Activated CD8-positive, alpha-beta memory T cell treated with anti-CD3 and anti-CD28 coated beads, Interleukin-2, amount 50 U/mL, for 24 hours (primary cell): ENCODE data around the gene JCAD.

Experiments used
- DNase-seq: peaks from one replicate; pipeline ENCODE4 v3.0.0-alpha.2; 2020; ENCODE audit errors: extremely low read depth

JCAD gene

DNA sequence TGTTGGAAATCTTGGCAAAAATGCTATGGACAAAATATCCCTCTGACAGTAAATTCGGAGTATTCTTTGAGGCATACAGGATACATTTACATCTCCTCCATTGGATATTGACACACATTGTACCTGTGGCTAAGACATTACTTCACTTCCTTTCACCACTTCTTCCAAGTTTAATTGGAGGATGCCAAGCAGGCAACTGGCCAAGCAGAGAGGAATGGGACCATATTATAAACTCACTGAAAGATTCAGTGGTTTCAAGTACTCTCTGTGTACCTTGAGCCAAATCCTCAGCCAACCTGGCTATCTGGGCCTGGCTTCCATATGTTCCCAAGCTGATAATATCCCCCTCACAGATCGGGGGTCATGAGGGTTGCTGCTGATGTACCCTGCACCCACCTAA, 14.7 kb upstream of the JCAD start:
- DNase-seq = no peak

DNA sequence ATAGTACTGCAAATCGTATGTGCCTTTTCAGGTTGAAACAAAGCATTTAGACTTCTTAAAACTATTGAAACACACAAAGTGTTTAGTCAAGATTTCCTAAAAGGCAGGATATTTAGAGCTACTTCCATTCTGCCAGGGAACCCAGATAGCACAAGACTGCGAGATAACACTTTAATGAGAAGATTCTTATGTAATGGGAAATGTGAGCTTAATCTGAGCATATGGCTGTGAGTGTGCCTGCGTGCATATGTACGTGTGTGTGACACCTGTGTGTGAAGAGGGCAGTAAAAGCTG, 14.3 kb upstream of the JCAD start:
- DNase-seq = no peak

DNA sequence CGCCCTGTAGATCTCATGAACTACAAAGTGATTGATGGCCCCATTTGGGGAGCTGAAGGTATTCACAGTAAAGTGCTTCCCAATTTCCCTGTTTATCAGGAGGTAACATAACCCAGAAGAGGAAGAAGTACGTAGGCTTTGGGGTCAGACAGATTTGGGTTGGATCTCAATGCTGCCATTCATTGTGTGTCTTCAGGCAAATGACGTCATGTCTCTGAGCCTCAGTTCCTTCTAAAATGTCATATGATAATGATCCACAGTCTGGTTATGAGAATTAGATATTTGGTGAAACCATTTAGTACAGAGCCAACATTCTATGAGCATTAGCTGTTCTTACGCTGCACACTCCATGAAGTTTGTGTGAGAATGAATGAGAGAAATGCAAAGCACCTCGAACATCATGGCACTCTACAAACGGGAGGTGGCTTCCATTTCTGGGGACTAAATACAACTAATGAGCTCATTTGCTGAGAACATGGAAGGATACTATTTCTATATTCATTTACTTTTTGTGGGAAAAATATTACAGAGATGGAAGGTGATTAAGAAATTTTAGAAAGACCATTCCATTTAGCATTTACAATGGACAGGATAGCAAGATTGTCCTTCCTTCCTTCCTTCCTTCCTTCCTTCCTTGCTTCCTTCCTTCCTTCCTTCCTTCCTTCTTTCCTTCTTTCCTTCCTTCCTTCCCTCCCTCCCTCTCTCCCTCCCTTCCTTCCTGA, 13.8 kb upstream of the JCAD start:
- no peak for DNase-seq

DNA sequence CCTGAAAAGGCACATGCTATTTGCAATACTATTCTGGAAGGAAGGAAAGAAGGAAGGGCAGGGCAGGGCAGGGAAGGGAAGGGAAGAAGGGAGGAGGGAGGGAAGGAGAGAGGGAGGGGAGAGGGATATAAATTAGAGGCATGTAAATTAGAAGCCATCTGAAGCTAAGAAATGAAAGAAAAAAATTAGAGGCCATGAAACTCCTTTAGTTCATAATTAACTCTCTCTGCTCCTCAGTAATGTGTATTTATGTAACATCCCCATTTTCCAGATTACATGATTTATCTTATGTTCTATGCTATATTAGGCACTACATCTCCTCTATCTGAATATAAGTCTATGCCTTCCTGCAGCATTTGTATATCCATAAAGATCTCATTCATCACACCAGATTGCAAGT, 12.7 kb upstream of the JCAD start:
- DNase-seq = no peak

DNA sequence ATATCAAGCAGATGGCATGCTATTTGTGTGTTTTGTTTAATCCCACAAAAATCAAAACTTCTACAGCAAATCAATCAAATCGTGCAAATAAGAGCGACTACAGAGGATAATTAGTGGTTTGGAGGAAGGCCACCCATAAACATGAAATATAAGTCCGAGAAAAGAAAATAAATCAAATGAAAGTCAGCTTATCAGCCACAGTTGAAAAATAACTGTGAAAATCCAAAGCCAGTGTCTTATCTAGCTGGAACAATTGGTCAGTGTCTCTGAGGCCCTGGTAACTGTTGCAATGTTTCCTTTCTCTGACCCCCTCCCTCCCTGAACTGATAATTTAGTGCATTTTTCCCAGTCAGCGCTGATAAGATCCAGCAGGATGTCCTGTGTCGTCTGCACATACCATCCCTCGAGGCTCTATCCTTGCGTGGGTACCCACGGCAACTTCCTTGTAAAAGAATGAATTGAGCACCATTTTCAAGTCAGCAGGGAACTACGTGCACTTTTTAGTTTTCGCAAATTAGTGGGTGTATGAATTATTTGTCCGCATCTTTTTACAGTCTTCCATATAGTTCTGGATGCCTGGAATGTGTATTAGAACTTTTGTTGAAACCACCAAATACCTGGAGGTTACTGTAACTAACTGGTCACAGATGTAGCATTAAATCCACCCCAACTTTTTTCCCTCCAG, 10.8 kb upstream of the JCAD start:
- no peak for DNase-seq

DNA sequence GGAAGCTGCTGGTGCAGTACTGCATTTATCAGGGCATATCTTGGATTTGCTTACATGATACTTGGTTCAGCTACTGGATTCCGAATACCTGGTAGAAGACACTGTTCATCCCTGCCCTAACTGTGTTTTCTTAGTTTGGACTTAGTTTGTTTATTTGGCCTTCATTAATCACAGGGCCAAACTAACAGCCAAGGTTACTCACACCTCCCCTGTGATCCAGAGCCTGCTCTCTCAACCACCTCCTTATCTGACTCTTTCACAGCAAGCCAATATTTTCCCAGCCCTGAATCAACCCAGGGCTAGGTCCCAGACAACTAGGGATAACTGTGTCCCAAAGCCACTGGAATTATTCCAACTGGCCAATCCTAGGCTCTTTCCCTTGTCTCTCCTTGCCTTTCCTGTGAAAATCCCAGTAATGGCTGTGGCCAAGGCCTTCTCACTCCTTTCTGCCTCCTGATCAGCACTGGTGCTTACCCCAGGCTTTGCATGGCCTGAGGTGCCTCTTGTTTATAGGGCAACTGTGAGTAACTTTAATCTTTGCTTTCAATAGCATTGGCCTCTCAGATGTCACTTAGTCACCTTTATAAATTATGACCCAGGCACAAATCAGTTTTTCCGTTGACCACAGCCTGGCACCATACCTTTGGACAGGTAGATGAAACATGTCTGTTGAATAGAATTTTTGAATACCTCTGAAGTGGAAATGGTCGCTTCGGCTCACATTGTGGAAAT, 9.3 kb upstream of the JCAD start:
- DNase-seq = no peak

DNA sequence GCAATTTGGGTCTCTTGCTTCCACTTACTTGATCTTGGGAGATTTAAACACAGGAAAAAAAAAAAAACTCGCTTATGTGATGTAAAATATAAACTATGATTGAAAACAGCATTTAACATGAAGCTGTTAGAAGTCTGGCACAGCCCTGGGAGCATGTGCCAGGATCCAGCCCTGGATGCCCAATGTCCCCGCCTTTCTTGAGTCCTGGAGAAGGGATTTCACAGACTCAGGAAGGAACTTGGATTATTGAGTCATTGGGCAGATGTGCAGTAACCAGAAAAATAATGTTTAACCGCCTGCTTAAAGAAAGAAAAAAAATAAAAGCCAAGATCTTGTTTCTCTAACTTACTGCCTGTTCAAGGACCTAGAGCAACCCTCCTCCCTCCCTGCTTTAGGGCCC, 3.7 kb upstream of the JCAD start:
- no peak for DNase-seq

DNA sequence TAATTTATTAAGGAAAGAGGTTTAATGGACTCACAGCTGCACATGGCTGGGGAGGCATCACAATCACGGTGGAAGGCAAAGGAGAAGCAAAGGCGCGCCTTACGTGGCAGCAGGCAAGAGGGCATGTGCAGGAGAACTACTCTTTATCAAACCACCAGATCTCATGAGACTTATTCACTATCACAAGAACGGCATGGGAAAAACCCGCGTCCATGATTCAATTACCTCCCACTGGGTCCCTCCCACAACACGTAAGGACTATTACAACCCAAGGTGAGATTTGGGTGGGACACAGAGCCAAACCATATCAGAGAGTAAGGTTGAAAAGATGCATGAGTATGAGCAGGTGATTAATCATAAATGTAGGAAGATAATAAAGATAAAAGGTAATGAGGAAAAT, 3.2 kb upstream of the JCAD start:
- DNase-seq = no peak

DNA sequence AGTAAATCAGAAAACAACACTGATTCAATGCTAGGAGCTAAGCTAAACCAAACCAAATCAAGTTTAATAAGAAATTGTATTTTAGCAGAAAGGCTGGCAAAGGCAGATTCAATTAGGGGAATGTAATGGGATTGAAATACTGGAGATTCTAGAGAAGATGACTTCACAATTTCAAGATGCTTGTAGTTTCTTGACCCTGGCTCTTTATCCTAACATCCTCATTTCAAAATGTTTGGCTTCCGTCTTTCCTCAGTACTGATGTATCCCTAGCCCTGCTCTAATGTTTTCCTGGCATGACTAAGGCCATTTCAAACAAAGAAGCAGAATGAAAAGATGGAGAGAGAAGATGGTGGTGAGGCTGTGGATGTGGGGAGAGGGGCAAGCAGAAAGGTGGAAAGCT, 2.7 kb upstream of the JCAD start:
- no peak for DNase-seq

DNA sequence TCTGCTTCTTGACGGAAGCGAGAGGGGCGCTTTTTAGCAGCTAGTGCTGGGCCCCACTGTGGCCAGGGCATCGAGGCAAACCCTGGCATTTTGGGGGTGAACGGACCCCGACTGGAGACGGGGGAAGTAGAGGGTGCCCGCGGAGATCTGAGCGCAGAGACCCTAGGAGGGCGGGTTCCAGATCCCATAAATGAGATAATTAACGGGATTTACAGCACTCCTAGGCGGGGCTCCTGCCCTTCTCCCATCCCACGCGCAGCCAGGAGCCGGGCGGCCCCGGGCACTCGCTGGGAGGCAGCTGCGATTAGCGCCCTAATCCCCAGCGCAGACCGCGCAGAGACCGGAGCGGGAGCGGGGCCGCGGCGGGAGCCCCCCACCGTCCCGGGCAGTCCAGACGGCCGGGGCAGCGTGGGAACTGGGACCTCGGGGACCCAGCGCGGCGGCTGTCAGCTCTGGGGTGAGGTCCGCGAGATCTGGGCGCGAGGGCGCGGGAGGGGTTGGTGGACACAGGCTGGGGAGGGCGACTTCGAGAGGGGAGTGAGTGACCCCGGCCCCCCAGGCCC, 735 bp downstream of the JCAD start:
- no peak for DNase-seq

DNA sequence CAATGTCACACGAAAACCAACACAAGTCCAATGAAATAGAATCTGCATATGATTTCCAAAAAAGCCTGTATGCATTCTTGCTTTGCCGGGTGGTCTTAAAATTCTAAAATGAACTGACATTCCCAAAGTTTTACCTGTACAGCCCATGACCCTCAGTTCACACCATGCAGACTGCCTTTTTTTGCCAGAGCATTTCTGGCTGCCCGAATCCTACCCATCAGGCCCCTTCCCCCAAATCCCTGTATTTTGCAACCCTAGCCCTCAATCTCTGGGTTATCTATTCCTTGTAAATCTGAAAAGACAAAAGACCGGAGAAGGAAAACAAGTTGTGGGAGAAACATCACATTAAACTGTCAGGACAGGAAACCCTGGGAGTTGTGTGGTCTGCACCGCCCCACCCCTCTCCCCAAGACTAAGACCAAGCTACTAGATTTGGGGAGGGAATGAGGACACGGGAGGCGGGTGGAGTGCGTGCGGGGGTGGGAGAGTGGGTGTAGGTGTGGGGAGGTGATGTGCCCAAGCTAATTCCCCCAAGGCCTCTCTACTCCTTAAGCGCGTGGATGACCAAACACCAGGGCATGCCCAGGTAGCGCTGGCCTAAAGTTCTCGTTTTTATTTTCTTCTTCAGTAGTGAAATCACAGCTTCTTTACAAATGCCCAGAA, 1.4 kb downstream of the JCAD start:
- DNase-seq = no peak

DNA sequence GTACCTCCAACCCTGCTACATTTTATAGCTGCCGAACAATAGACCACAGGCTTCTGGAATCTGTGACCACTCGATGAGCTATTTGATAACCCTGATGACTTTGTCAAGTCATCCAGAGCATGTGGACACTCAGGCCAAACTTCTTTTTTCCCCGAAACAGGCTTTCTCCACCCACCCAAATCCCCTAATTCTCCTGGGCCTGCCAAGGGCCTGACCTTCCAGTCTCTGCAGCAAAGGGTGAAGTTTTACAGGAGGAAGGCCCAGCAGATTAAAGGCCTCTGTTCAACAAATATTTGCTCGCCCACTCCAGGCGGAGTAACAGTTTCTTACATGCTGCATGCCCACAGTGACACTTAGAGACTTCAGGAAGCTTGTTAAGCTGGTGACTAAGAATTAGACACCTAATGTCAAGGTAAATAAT, 2.0 kb downstream of the JCAD start:
- no peak for DNase-seq

DNA sequence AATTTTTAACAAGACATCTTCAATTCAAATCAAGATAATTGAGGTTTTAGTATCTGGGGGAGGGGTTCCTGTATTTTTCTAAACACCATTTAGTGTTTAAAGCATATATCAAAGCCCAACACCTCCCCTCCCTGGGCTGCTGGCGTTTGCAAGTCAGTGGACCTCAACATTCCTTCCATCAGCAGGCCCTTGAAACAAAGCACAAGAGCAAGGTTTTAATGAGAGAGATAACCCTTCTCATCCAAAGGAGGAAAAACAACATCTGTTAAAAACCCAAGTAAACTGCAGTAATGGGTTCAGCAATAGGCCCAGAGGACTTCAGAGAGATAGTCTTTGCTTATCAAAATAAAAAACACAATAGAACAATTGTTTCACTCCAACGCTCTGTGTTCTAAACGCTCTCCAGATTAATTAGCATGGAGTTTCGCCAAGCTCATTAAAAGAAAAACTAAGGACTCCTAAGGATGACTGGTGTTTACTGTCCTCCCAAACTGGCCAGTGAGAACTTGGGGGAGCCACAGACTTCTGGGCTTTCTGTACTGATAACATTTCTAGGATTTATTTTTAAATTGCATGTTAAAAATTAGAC, 2.5 kb downstream of the JCAD start:
- DNase-seq = no peak

DNA sequence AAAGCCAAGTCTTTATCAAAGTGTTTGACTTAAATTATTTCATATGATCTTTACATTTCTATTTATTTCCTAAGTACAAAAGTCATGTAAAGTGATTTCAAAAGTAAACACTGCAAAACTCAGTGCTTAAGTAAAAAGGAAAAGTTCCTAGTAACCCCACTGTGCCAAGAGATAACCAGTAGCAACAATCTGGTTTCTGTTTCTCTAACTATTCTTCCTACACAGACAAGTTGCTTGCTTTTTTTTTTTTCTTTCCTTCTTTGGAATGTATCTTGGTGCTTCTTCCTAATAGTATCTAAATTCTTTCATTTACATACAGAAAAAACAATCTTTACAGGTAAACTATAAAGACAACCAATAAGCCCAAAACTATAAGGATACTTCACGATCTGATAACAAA, 3.1 kb downstream of the JCAD start:
- DNase-seq = no peak

DNA sequence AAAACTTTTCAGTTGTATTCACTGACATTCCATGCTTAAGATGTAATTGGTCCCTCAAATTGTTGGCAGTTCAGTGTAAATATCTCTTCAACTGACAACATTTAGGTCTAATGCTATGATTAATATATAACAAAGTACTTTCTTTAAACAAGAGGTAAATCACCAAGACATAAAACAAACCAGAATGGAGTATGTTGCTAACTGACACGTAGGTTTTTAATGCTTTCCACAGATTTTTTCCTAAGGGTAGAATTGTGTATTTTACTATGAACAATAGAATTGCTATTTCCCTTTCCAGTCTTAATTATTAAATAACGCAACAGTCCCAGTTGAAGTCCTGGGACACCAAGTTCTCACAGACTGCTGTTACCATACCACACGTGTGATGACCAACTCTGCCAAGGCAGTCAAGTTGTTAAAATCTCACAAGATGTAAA, 4.1 kb downstream of the JCAD start:
- DNase-seq = no peak

DNA sequence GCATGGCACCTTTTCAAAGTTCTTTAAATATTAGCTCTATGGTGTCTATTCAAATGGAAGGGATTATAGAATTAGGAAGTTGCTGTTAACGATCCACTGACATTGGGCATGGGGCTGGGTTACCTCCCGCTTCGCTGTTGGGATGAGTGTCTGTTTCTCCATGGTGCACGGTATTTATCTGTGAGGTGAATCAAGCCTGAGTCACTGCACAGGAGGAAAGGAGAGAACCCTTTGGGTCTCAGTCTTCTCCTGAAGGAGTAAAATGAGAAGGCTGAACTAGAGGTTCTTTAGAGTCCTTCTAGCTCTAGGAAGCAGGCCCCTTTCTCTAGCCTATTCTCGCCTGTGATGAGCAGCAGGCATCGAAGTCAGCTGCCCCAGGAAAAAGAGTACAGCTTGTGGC, 7.3 kb downstream of the JCAD start:
- no peak for DNase-seq

DNA sequence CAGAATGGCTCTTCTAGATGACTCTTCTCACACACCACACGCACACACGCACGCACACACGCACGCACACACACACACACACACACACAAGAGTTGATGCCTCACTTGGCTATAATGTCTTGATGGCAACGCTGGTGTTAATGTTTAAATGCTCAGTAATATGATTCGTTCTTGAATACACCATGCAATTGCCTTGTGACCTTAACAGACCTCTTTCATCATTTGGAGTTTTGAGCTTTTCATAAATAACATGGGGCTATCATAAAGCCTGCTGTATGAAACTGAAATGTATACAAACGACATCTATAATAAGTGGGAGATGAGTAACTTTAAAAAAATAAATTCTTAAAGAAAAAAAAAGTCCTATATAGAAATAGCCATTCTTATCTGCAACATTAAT, 8.2 kb downstream of the JCAD start:
- DNase-seq = no peak

DNA sequence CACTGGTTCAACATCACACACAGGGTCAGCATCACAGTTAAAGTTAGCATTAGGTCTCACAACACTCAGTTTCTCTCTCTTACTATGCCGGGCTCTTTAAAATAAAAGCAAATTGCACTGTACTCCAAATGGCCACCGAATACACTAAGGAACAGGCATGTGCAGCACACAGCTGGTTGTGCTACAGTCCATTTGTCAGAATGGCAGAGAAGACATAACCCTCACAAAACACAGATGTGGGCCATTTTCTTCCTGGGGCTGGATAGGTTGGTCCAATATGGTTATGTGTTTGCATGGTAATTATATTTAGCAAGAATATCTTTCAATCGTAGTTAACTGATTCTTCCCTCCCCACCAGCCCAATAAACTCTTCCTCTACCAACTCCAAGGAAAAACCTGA, 9.0 kb downstream of the JCAD start:
- no peak for DNase-seq

DNA sequence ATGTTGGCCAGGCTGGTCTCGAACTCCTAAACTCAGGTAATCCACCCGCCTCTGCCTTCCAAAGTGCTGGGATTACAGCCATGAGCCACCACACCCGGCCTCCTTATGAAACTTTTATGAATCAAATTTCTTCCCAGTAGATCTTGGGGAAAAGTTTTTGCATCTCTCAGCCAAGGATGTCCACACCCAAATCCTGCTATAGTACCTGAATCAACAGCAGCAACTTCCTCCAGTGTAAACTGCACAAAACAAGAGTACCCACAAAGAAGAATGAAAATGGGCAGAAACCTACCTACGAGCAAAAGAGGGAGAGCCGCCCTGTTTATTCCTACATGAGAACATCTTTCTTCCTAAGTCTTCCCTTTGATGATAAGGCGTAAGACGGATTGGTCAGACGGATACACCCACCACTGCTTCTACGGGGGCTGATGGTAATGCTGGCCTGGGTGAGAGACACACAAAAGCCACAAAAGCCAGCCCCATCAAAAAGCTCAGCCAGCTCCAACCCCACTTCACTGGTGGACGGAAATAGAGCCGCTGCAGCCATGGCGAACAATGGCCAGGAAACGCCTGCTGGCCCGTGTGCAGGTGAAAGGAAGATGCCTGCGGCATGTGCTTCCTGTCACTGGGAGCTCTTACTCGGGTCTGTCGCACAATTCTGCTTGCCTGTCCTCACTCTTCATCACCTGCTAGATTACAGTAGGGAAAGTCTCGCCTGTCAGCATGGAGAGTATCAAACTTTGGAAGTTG, 10.4 kb downstream of the JCAD start:
- DNase-seq = no peak

DNA sequence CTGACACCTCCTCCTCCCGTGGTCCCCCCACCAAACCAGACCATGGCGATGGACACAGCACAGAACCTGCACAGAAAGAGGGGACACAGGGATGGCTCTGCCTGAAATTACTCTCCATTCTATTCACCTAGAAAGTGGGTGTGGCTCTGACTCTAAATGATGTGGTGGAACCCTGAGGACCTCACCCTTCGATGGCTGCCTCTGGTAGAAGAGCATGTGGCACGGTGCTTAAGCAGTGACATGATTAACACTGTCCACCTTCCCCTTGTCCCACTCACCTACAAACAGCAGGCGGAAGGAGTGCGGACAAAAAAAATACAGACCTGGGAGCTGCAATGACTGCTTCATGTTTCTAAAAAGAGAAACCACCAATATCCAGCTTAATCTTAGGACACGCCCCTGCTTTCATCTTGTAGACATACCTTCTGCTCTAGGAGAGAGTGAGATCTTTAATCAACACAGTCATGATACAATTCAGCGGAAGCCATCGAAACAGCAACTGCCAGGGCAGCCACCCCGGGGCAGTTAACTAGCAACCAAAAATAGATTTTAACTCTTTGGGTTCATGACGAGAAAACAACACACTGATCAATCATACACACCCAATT, 11.4 kb downstream of the JCAD start:
- DNase-seq = no peak

DNA sequence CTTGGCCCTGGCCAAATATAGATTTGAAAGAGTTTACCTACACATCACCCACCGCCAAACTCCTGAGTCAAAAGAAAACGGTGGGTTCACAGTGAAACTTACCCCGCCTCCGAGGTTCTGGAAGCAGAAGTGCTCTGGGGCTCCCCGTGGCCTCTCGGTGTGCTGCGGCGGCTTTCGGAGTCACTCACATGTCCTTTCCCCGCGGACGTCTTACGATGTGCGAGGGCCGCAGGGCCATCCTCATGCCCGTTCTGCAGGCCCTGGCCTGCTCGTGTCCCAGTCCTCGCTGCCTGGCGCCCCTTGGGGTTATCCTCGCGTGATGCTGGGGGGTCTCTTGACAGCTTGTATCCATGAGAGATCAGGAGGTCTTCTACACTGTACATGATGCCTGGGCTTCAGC, 12.0 kb downstream of the JCAD start:
- no peak for DNase-seq
